ENCODE data around the gene LRIG3.

LRIG3 gene

GRCh38 chr12:58925751-58926150, 5.4 kb upstream of the LRIG3 start:
- no peak for DNase-seq (ENCODE audit: extremely low spot score)
- CTCF ChIA-PET: no interaction called here
- TF ChIP-seq CTCF (IDR thresholded peaks at IDR 0.05; ENCODE audit: control extremely low read depth, extremely low read depth, low read depth, missing control alignments): no peak
- POLR2A ChIA-PET: no interaction called here

GRCh38 chr12:58925111-58925611, 4.9 kb upstream of the LRIG3 start:
- POLR2A ChIA-PET: no interaction called here
- no peak for DNase-seq (ENCODE audit: extremely low spot score)

GRCh38 chr12:58924652-58925051, 4.3 kb upstream of the LRIG3 start:
- DNase-seq (ENCODE audit: extremely low spot score): no peak
- ChIA-PET CTCF (interaction anchor here (0.7 kb wide), 1 partner anchor 14 kb away, joined by 3 read pairs; no protein-coding TSS in a partner anchor), POLR2A (no interaction called here)
- no peak for TF ChIP-seq CTCF (IDR thresholded peaks at IDR 0.05; ENCODE audit: control extremely low read depth, extremely low read depth, low read depth, missing control alignments)

More at GRCh38 chr12:58925111-58925611, 4.9 kb upstream of the LRIG3 start:
- CTCF ChIA-PET: no interaction called here
- TF ChIP-seq CTCF (IDR thresholded peaks at IDR 0.05; ENCODE audit: control extremely low read depth, extremely low read depth, low read depth, missing control alignments): no peak

- no peak for DNase-seq (ENCODE audit: extremely low spot score)
- TF ChIP-seq CTCF (IDR thresholded peaks at IDR 0.05; ENCODE audit: control extremely low read depth, extremely low read depth, low read depth, missing control alignments): no peak
- ChIA-PET POLR2A (no interaction called here), CTCF (interaction anchor here (0.7 kb wide), 1 partner anchor 15 kb away, joined by 3 read pairs; no protein-coding TSS in a partner anchor)
Measured at GRCh38 chr12:58923781-58924180, 3.5 kb upstream of the LRIG3 start.

- ChIA-PET POLR2A (no interaction called here), CTCF (interaction anchor here (1.2 kb wide), 1 partner anchor 10 kb away, joined by 3 read pairs; no protein-coding TSS in a partner anchor)
- no peak for DNase-seq (ENCODE audit: extremely low spot score)
Measured at GRCh38 chr12:58922849-58923248, 2.5 kb upstream of the LRIG3 start.

GRCh38 chr12:58920961-58921861, 907 bp upstream of the LRIG3 start:
- DNase-seq (ENCODE audit: extremely low spot score): no peak
- CTCF ChIA-PET: interaction anchor here (1.0 to 1.4 kb wide), 2 partner anchors 36 to 135 kb away, joined by 3 read pairs; no protein-coding TSS in a partner anchor
- no peak for TF ChIP-seq CTCF (IDR thresholded peaks at IDR 0.05; ENCODE audit: control extremely low read depth, extremely low read depth, low read depth, missing control alignments)
- POLR2A ChIA-PET: no interaction called here

More at GRCh38 chr12:58922849-58923248, 2.5 kb upstream of the LRIG3 start:
- no peak for TF ChIP-seq CTCF (IDR thresholded peaks at IDR 0.05; ENCODE audit: control extremely low read depth, extremely low read depth, low read depth, missing control alignments)
